Measurements from ENCODE around the gene DMRT3. TPM values are rescaled to one million over a fixed set of nuclear protein-coding genes. Genes with fewer than 3 reads are reported as not detected.

Gene DMRT3
- total RNA-seq, 1 donor from 2014 or later, result 0.34 TPM

DNA sequence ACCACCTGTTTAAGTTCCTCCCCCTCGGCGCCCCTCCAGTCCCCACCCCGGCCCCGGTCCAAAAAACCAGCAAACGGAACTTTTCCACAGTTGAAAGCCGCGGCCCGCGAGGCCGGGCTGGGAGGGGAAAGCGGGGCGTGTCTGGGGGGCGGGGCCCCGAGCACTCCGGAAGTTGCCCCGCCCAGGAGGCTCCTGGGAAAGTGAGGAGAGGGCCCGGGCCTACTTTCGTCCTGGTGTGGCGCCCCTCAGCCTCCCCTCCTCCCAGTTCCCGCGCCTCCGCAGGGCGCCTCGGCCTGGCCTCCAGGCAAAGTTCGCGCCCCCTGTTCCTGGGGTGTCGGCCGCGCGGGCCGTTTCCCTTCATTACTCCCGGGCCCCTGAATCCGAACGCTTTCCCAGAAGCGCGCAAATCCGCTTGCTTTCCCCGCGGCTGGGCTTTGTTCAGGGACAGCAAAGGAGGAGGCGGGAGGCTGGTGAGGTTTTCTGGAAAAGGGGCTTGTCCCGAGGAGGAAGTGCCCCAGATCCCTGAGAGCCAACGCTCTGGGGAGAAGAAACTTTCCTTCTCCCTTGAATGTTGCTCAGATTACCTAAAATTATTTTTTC lies 4.5 kb upstream of the DMRT3 start:
- no peaks in the 10 kb centered on the region for H3K36me3 Mint-ChIP-seq (ENCODE audit: insufficient read depth)
- H3K27ac Mint-ChIP-seq, result no peak overlapping the region
- DNase-seq (ENCODE audit: low spot score, unreplicated experiment), result no peak
- peaks cover 87% of the 10 kb centered on the region for H3K27me3 Mint-ChIP-seq
- TF ChIP-seq, protein P1, sequence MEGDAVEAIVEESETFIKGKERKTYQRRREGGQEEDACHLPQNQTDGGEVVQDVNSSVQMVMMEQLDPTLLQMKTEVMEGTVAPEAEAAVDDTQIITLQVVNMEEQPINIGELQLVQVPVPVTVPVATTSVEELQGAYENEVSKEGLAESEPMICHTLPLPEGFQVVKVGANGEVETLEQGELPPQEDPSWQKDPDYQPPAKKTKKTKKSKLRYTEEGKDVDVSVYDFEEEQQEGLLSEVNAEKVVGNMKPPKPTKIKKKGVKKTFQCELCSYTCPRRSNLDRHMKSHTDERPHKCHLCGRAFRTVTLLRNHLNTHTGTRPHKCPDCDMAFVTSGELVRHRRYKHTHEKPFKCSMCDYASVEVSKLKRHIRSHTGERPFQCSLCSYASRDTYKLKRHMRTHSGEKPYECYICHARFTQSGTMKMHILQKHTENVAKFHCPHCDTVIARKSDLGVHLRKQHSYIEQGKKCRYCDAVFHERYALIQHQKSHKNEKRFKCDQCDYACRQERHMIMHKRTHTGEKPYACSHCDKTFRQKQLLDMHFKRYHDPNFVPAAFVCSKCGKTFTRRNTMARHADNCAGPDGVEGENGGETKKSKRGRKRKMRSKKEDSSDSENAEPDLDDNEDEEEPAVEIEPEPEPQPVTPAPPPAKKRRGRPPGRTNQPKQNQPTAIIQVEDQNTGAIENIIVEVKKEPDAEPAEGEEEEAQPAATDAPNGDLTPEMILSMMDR (IDR thresholded peaks at IDR 0.05; ENCODE audit: unreplicated experiment), result no peak
- H3K4me1 Mint-ChIP-seq (ENCODE audit: low read depth), result peaks cover 24% of the 10 kb centered on the region
- H3K4me3 Mint-ChIP-seq (ENCODE audit: low read depth), result peak overlapping the region; percentile 52
- no peaks in the 10 kb centered on the region for H3K9me3 Mint-ChIP-seq (ENCODE audit: low read depth)

DNA sequence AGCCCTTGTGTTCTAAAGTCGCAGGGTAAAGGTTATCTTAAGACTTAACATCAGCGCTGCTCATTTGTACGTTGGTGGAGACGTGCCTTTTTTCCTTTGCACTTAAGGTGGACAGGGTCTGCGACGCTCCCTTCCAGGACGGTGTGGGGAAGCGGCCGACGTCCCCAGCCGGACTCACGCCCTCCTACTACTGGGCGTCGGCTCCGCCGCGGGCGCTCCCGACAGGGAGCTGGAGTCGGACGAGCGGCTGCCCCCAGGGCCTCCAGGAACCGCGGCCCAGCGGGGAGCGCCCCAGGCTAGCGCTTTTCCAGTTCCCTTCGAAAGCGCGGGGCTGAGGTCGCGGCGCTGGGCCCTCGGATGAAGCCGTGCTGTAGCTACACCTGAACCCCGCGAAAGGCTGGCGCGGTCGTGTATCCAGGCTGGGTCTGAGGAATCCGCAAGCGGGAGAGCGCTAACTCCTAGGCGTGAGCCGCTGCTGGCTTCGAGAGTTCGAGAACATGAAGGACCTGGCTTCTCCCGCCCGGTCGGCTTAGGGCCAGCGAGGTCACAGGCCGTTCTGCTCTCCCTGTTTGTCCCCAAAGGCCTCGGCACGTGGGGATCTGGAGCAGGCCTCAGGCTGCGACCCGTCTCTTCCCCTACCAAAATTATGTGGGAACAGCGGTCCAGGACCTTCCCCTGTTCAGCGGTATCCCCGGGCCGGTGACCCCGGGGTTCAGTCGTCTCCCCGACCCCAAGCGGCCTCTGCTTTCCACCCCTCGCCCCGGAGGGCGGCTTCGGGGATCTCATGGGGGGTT lies 3.8 kb upstream of the DMRT3 start:
- DNase-seq (ENCODE audit: low spot score, unreplicated experiment), result no peak
- TF ChIP-seq, protein P1 (IDR thresholded peaks at IDR 0.05; ENCODE audit: unreplicated experiment), result no peak
- H3K4me1 Mint-ChIP-seq (ENCODE audit: low read depth), result peaks cover 22% of the 10 kb centered on the region
- H3K36me3 Mint-ChIP-seq (ENCODE audit: insufficient read depth), result no peaks in the 10 kb centered on the region
- H3K4me3 Mint-ChIP-seq (ENCODE audit: low read depth), result peak overlapping the region; percentile 52
- no peaks in the 10 kb centered on the region for H3K9me3 Mint-ChIP-seq (ENCODE audit: low read depth)
- H3K27ac Mint-ChIP-seq, result no peak overlapping the region
- peaks cover 85% of the 10 kb centered on the region for H3K27me3 Mint-ChIP-seq

GRCh38 chr9:973295-973834 lies 3.1 kb upstream of the DMRT3 start:
- DNase-seq (ENCODE audit: low spot score, unreplicated experiment), result no peak
- peaks cover 22% of the 10 kb centered on the region for H3K4me1 Mint-ChIP-seq (ENCODE audit: low read depth)
- no peaks in the 10 kb centered on the region for H3K9me3 Mint-ChIP-seq (ENCODE audit: low read depth)
- H3K36me3 Mint-ChIP-seq (ENCODE audit: insufficient read depth), result no peaks in the 10 kb centered on the region
- H3K27ac Mint-ChIP-seq, result peak overlapping the region; percentile 4
- H3K27me3 Mint-ChIP-seq, result peaks cover 85% of the 10 kb centered on the region
- TF ChIP-seq, protein P1 (IDR thresholded peaks at IDR 0.05; ENCODE audit: unreplicated experiment), result no peak
- H3K4me3 Mint-ChIP-seq (ENCODE audit: low read depth), result no peak overlapping the region

DNA sequence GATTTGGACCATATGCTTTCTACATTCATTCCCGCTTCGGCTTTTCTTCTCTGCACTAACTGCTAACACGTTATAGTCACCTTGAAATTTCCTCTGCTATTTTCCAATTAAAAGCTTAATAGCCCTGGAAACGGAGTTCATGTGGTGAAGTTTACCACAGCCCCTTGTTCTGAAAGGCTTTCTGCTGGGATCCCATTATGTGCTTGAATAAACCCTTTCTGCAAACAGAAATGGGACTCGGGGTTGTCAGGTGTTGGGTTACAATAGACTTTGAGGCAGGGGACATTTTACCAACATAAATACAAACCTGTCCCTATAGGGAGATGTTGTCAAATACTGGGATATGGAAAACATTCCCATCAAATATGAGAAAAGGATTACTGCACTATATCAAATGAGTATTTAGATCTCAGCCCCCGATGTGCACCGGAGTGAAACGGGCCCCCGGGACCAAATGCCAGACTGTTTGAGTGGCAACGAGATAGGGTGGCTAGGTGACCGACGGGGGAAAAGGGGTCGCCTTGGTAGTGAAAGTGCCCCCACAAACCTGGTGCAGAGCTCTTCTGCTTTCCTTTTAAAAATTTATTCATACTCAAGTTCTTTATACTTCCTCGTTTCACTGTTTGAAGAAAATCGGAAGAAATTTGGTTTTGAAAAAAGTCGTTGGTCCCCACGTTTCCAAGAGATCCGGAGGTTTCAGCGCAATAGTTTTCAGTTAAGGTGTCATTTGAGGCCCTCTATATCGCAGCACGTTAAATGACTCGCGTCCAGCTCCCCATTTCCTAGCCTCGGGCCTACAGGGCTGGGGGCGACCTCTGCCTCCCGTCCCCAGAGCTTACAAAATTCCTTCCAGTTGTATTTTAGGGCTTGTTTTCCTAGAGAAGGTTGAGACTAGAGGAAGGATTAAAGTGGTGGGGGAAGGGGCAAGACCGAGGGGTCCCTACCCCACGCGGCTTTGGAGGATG lies 2.1 kb upstream of the DMRT3 start:
- no peaks in the 10 kb centered on the region for H3K36me3 Mint-ChIP-seq (ENCODE audit: insufficient read depth)
- H3K4me3 Mint-ChIP-seq (ENCODE audit: low read depth), result no peak overlapping the region
- peaks cover 22% of the 10 kb centered on the region for H3K4me1 Mint-ChIP-seq (ENCODE audit: low read depth)
- no peaks in the 10 kb centered on the region for H3K9me3 Mint-ChIP-seq (ENCODE audit: low read depth)
- no peak for DNase-seq (ENCODE audit: low spot score, unreplicated experiment)
- TF ChIP-seq, protein P1 (IDR thresholded peaks at IDR 0.05; ENCODE audit: unreplicated experiment), result no peak
- H3K27ac Mint-ChIP-seq, result peak overlapping the region; percentile 63
- H3K27me3 Mint-ChIP-seq, result peaks cover 85% of the 10 kb centered on the region

Data from progenitor cell of endocrine pancreas (in vitro differentiated cells).